ENCODE results near the gene SCN5A.

The SCN5A gene

DNA sequence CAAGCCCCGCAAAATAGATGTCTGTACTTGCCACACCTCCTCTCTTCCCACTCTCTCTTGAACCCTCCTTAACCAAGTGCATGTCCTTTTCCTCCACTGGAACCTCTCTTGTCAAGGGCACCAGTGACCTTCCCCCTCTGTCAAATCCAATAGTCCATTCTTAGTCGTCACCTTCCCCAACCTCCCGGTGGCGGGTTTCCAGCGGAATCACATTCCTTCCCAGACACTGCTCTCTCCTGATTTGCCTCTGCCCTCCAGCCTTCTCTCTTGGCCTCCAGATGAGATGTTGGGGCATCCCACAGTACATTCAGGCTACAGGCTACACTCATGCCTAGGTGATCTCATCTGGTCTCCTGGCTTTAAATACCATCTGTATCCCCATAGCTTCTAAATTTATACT lies 31.1 kb downstream of the SCN5A start:
- H3K36me3 Mint-ChIP-seq (ENCODE audit: low read depth): no peaks in the 10 kb centered on the region
- no peak for DNase-seq
- TF ChIP-seq, protein P1, sequence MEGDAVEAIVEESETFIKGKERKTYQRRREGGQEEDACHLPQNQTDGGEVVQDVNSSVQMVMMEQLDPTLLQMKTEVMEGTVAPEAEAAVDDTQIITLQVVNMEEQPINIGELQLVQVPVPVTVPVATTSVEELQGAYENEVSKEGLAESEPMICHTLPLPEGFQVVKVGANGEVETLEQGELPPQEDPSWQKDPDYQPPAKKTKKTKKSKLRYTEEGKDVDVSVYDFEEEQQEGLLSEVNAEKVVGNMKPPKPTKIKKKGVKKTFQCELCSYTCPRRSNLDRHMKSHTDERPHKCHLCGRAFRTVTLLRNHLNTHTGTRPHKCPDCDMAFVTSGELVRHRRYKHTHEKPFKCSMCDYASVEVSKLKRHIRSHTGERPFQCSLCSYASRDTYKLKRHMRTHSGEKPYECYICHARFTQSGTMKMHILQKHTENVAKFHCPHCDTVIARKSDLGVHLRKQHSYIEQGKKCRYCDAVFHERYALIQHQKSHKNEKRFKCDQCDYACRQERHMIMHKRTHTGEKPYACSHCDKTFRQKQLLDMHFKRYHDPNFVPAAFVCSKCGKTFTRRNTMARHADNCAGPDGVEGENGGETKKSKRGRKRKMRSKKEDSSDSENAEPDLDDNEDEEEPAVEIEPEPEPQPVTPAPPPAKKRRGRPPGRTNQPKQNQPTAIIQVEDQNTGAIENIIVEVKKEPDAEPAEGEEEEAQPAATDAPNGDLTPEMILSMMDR (IDR thresholded peaks at IDR 0.05): no peak
- H3K4me3 Mint-ChIP-seq: no peak overlapping the region
- H3K27ac Mint-ChIP-seq: no peak overlapping the region
- no peaks in the 10 kb centered on the region for H3K9me3 Mint-ChIP-seq
- H3K27me3 Mint-ChIP-seq (ENCODE audit: low read depth, poor library complexity): peaks cover 9% of the 10 kb centered on the region
- no peaks in the 10 kb centered on the region for H3K4me1 Mint-ChIP-seq

DNA sequence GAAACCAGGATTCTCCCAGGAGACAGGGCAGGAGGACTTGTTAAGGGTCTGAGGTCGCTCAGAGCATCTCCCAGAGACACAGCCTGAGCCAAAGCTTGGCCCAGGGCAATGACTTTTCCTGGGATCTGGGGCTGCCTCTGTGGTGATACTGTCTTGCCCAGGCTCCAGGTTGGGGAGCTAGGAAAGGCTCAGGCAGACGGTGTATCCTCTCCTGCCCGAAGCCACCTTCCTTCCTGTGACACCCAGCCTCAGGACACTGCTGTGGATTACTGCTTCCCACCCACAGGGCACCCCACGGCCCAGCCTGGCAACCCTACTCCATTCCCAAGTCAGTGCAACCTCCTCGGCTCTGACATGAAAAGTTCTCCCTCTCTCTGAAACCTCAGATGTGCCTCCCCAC lies 31.9 kb downstream of the SCN5A start:
- H3K4me1 Mint-ChIP-seq: no peaks in the 10 kb centered on the region
- TF ChIP-seq, protein P1 (IDR thresholded peaks at IDR 0.05): no peak
- H3K4me3 Mint-ChIP-seq: no peak overlapping the region
- H3K27me3 Mint-ChIP-seq (ENCODE audit: low read depth, poor library complexity): peaks cover 9% of the 10 kb centered on the region
- peak overlapping the region; percentile 71 for H3K27ac Mint-ChIP-seq
- DNase-seq: no peak
- H3K36me3 Mint-ChIP-seq (ENCODE audit: low read depth): no peaks in the 10 kb centered on the region
- no peaks in the 10 kb centered on the region for H3K9me3 Mint-ChIP-seq

DNA sequence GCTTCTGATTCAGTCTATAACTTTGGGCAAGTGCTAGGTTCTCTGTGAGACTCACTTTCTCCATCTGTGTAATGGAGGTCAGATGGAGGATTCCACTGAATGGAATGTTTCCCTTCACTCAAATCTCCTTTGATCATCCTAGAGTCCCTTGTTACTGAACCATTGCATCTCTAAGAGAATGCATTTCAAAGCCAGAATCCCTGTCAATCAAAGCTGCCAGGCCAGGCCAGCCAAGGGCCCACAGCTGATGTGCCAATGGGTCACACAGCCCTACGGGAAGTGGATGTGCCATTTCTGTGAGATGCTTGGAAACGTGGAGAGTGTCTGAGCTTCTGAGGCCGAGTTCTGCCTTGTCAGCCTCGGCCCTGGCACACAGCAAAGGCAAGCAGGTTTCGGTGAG lies 32.4 kb downstream of the SCN5A start:
- no peak for DNase-seq
- TF ChIP-seq, protein P1 (IDR thresholded peaks at IDR 0.05): no peak
- peak overlapping the region; percentile 71 for H3K27ac Mint-ChIP-seq

DNA sequence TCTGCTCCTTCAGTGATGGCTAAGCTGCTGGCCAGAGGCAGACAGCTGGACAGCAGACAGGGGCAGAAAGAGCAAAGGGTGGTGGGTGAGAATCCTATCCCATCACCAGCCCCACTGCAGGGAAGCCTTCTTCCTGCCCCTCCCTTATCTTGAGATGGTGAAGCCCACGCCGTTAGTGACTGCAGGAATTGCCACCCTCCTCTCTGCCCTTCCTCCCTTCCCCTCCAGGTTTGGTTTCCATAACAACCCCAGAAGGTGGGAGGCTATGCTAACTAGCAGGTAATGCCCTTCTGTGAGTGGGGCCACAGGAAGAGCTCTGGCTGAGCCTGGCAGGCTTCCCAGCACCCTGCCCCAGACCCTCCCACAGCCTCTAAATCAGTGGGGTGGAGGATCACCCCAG lies 32.8 kb downstream of the SCN5A start:
- TF ChIP-seq, protein P1 (IDR thresholded peaks at IDR 0.05): no peak
- Mint-ChIP-seq H3K36me3 (ENCODE audit: low read depth) (no peaks in the 10 kb centered on the region), H3K4me3 (no peak overlapping the region), H3K27me3 (ENCODE audit: low read depth, poor library complexity) (peaks cover 6% of the 10 kb centered on the region), H3K9me3 (no peaks in the 10 kb centered on the region), H3K4me1 (no peaks in the 10 kb centered on the region), H3K27ac (no peak overlapping the region)
- DNase-seq: no peak

More for the DNA sequence above, 32.4 kb downstream of the SCN5A start:
- H3K9me3 Mint-ChIP-seq: no peaks in the 10 kb centered on the region
- H3K4me3 Mint-ChIP-seq: no peak overlapping the region
- H3K4me1 Mint-ChIP-seq: no peaks in the 10 kb centered on the region
- no peaks in the 10 kb centered on the region for H3K36me3 Mint-ChIP-seq (ENCODE audit: low read depth)
- peaks cover 9% of the 10 kb centered on the region for H3K27me3 Mint-ChIP-seq (ENCODE audit: low read depth, poor library complexity)

DNA sequence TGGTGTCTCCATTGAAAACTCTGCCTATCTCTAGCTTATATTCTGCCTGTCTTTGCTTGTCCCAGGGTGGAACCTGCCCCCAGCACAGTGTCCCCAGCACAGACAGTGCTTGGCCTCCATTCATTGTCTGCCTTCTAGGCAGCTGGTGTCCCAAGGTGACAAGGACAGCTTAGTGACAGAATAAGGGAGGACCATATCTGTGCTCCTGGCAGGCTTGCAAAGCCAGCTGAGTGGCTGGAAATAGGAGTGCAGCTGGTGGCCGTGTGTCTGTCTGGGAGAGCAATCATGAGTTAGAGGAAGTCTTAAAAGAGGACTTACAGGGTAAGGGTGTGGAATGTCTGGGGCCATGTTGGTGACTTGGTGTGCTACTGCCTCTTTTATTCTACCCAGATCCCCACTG lies 33.4 kb downstream of the SCN5A start:
- Mint-ChIP-seq H3K4me3 (no peak overlapping the region), H3K27me3 (ENCODE audit: low read depth, poor library complexity) (peaks cover 4% of the 10 kb centered on the region), H3K36me3 (ENCODE audit: low read depth) (no peaks in the 10 kb centered on the region), H3K9me3 (no peaks in the 10 kb centered on the region), H3K4me1 (no peaks in the 10 kb centered on the region), H3K27ac (no peak overlapping the region)
- DNase-seq: no peak
- TF ChIP-seq, protein P1 (IDR thresholded peaks at IDR 0.05): no peak

DNA sequence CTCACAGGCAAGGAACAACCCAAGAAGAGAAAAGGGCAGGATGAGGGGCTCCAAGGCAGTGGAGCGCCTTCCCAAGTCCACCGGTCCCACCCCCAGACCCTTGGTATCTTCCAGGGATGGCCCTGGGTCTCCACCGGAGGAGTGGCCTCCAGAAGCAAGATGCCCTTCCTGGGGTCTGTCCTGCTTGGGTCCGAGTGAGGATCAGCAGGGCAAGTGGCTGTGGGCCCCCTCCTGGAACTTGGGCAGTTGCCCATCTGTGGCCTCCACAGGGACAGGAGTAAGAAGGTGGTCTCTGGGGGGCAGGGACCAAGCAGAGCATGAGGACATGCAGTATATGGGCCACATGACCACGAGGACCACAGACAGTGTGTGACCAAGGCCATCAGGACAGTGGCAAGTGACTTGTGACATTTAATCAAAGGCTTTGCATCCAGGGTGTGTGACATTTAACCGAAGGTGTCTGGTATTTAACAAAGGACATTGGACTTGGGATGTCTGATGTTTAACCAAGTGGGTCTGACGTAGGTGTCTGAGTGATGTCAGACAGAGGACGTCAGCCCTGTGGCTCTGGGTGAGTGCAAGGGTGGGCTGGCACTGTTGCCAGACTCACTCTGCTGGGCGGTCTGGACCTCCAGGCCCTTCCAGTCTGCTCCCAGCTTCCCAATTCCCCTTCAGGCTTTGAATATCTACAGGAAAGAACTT lies 34.7 kb downstream of the SCN5A start:
- H3K27ac Mint-ChIP-seq: no peak overlapping the region
- H3K4me1 Mint-ChIP-seq: no peaks in the 10 kb centered on the region
- no peaks in the 10 kb centered on the region for H3K9me3 Mint-ChIP-seq

More for the DNA sequence above, 34.7 kb downstream of the SCN5A start:
- TF ChIP-seq, protein P1 (IDR thresholded peaks at IDR 0.05): no peak
- no peaks in the 10 kb centered on the region for H3K36me3 Mint-ChIP-seq (ENCODE audit: low read depth)
- no peak for DNase-seq
- H3K4me3 Mint-ChIP-seq: no peak overlapping the region
- H3K27me3 Mint-ChIP-seq (ENCODE audit: low read depth, poor library complexity): peaks cover 3% of the 10 kb centered on the region
